ENCODE data around the gene TDRD15.
A peak's percentile ranks its signal among the peaks of the same experiment; 100 is the strongest.
"Not testable (repeated sequence)": the region's sequence is repeated elsewhere in the genome, so short reads cannot be mapped to it uniquely, and the experiment has no call there.

TDRD15 gene

GRCh38 chr2:21146638-21147037 lies 22.9 kb downstream of the TDRD15 start:
- no peak for DNase-seq (ENCODE audit: low read depth, low spot score)

DNA sequence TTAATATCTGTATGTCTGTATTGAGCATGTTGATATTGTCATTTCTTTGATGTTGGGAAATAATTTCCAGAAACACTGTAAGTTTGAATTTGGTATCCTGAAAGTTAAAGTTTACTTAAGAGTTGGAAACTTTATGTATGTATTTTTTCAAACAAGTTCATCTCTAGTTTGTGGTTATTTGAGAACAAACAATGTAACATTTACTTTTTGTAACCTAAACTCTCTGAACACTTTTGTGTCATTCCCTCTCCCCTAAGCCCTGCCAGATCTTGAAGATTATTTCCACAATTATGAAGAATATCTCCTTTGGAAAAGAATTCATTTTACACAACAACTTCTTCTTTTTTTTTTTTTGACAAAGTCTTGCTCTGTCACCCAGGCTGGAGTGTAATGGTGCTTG lies 24.9 kb downstream of the TDRD15 start:
- DNase-seq (ENCODE audit: low read depth, low spot score): no peak

- DNase-seq (ENCODE audit: low read depth, low spot score): not testable (repeated sequence)
Observed at GRCh38 chr2:21151234-21151633, 27.5 kb downstream of the TDRD15 start.

GRCh38 chr2:21155365-21156136 lies 31.8 kb downstream of the TDRD15 start:
- DNase-seq (ENCODE audit: low read depth, low spot score): no peak

DNA sequence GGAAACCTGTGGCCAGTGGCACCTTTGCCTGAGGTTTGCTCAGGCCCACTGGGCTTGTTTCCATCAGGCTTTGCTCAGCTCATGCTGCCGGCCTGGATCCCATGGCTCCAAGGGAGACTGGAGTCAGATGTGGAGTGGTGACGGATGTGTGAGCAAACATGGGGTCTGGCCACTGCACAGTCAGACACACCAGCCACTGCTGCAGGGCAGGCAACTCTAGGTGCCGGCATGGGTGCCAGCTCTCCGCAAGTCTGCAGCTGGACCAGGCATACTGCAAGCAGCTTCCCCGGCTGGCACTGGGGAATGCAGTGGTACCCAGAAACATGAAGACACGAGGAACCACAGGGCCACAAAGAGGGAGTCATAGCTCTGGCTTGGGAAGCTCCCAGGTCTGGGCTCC lies 37.4 kb downstream of the TDRD15 start:
- DNase-seq (ENCODE audit: low read depth, low spot score): no peak

- no peak for DNase-seq (ENCODE audit: low read depth, low spot score)
Observed at GRCh38 chr2:21161832-21162614, 38.3 kb downstream of the TDRD15 start.

- DNase-seq (ENCODE audit: low read depth, low spot score): no peak
Observed at GRCh38 chr2:21162615-21162878, 38.8 kb downstream of the TDRD15 start.

DNA sequence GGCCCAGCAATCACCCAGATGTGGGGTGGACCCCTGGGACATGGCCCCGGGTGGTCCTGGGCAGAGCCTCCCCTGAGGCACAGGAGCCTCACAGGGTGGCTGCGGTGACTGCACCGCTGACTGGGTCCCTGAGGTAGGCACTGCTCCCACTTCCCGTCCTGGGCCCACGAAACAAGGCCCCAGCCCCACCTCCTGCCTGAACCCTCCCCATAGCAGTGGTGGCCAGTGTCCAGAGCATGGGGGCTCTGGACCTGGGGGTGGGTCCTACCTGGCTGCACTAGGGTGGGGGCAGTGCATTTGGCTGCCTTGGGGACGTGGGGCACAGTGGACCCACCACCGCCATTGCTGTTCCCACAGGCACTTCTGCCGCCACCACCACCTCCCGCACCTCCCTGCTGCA lies 39.4 kb downstream of the TDRD15 start:
- DNase-seq (ENCODE audit: low read depth, low spot score): no peak

DNA sequence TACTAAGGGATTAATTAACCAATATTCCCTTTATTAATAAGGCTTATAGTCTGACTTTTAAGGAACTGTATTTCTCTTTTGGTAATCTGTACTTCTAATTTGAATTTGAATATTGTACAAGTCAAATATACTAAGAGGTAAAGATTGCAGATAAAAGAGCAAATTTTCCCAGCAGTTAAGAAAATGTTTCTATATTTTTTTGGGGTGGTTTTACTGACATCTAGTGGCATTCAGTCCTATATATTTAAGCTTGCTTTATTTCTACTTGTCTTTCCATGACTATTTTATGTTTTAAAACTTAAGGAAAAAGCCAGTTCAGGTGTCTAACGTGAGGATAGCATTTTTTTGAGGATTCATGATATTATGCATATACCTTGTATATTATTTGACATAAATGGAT lies 41.6 kb downstream of the TDRD15 start:
- peak; percentile 2 for DNase-seq (ENCODE audit: low read depth, low spot score)

GRCh38 chr2:21175895-21176646 lies 52.3 kb downstream of the TDRD15 start:
- peak; percentile 3 for DNase-seq (ENCODE audit: low read depth, low spot score)

DNA sequence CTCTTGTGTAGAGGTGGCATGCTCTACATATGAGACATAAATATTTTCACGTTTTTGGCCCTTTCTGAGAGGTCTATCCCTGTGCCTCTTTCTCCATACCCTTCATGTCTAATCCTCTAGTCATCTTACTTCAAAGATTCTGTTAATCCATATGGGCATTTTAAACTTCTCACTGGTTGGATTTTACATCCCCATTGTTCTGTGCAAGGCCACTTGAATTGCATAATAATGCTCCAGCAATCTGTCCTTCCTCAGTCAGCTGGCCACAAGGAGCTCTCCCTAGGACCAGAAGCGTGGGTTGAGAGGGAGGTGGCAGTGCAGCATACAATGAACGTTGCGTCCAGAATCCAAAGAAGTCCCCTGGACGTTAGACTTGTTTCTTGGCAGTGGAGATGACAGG lies 58.2 kb downstream of the TDRD15 start:
- DNase-seq (ENCODE audit: low read depth, low spot score): no peak

DNA sequence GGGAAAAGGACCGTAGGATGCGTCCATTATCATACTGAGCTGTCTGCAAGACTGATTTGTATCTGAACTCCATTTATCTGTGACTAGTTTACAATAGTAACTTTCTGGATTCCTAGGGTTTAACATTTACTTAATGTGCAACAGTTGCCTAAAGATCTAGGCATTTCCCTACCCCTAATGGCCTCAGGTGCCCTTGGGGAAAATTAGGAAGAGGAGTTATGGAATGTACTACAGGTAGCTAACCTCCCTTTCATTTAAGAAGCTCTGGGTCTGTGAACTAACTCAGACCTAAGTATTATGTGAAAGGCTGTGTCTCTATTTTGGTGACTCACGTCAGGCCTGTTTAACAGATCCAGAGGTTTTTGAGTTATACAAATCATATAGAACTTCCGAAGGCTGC lies 59.5 kb downstream of the TDRD15 start:
- DNase-seq (ENCODE audit: low read depth, low spot score): no peak

DNA sequence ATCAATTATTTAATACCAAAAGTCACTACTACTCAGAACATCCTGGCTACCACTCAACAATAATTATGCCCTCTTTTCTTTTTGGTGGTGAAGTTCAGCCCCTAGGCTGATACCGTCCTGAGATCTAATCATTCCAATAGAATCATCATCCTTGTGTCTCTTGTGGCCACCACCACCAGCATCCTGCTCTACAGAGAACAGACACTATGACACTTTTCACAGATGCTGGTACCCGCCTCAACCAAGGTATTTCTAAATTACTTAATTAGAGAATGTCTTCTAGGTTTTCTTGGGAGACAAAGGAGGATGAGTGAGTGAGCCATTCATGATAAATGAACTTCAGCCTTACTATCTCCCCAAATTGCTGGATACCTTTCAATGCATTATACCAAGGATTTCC lies 60.0 kb downstream of the TDRD15 start:
- DNase-seq (ENCODE audit: low read depth, low spot score): no peak

DNA sequence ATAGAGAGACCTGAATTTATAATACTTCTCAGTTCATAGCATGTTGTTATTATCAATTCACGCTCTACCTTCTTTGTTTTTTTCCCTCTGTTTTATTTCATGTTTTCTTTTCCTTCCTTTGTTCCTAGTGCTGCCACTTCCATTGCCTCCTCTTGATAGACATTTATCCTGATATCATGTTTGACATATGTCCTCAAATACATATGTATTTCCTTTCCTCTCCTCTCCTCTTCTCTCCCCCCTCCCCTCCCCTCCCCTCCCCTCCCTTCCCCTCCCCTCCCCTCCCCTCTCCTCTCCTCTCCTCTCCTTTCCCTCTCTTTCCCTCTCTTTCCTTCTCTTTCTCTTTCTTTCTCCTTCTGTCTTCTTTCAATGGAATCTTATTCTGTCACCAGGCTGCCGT lies 67.8 kb downstream of the TDRD15 start:
- DNase-seq (ENCODE audit: low read depth, low spot score): no peak

Data from astrocyte of the hippocampus (primary cell).